K562 (cell line): ENCODE data around the gene HOXA5. TPM values are rescaled to one million over a fixed set of nuclear protein-coding genes. Genes with fewer than 3 reads are reported as not detected.

Experiments used
- ATAC-seq: fragments of 200-7000 bp; cut with Tn5 transposase; 3 replicates; pipeline ENCODE4 v1.9.1; 2020; ENCODE audit warnings: moderate library complexity
- BruUV-seq: library from RNA; stranded (reverse); fragments of 400-500 nt; replicated peaks from 2 replicates; lab custom pipeline; 2021; lab: Mats Ljungman, UMichigan
- CTCF ChIA-PET: fragments of 300-600 bp; formaldehyde crosslinking; extraction: SDS; loops from one replicate; lab custom pipeline; 2021; ENCODE audit warnings: low intra/inter-chr PET ratio; lab: Yijun Ruan, JAX
- POLR2A ChIA-PET: fragments of 300-600, 350-650 bp; sonication (Branson Sonifier 250); formaldehyde crosslinking; extraction: SDS; loops from one replicate; lab custom pipeline; 2021; ENCODE audit warnings: antibody characterized with exemption, inconsistent platforms; lab: Yijun Ruan, JAX
- DNase-seq, 4 experiments: peaks; one replicate each; pipeline versions ENCODE4 v3.0.0 to v3.0.0-alpha.2; 2011 to 2018; ENCODE audit warnings: low spot score in 3 of 4, mixed read lengths in 3 of 4; ENCODE audit errors: extremely low read depth in 1 of 4
- FAIRE-seq: peaks from 2 replicates; lab custom pipeline; 2011; peaks lifted over from hg19 to GRCh38; lab: Jason Lieb, UNC
- H2AFZ ChIP-seq: 2 replicates; pipeline ENCODE4 v1.6.0; 2011; ENCODE audit warnings: low read depth, low read length, control low read depth, inconsistent platforms
- H3K27ac ChIP-seq: fragments of 200-600 bp; 3 replicates; pipeline ENCODE4 v1.8.0; 2011; ENCODE audit warnings: low read depth, mild to moderate bottlenecking, control low read depth, inconsistent platforms, low read length, moderate library complexity, mixed read lengths; ENCODE audit errors: extremely low read depth
- H3K27me3 ChIP-seq, 2 experiments: fragments of 300-600 bp in 1 of 2; 2 replicates in 1 of 2; 3 replicates in 1 of 2; pipeline versions ENCODE4 v1.6.0 to v1.8.0; 2011; ENCODE audit warnings: inconsistent platforms in 2 of 2, low read length in 2 of 2, mild to moderate bottlenecking in 1 of 2, mixed read lengths in 1 of 2, moderate library complexity in 1 of 2; ENCODE audit not compliant: control insufficient read depth in 2 of 2, insufficient read depth in 2 of 2
- H3K36me3 ChIP-seq: fragments of 300-600 bp; 3 replicates; pipeline ENCODE4 v1.8.0; 2011; ENCODE audit warnings: mild to moderate bottlenecking, low read length, inconsistent platforms; ENCODE audit not compliant: control insufficient read depth, insufficient read depth
- H3K4me1 ChIP-seq, 2 experiments: fragments of 200-600 bp in 1 of 2; replicated peaks in 1 of 2; 2 replicates in 1 of 2; 3 replicates in 1 of 2; pipeline versions ENCODE4 v1.5.1 to v1.8.0; 2011; ENCODE audit warnings: inconsistent platforms in 2 of 2, low read length in 2 of 2, mild to moderate bottlenecking in 1 of 2, mixed read lengths in 1 of 2, moderate library complexity in 1 of 2; ENCODE audit not compliant: control insufficient read depth in 2 of 2, insufficient read depth in 2 of 2
- H3K4me2 ChIP-seq: 2 replicates; pipeline ENCODE4 v1.6.1; 2011; ENCODE audit warnings: low read length, control low read depth, inconsistent platforms, mixed read lengths; ENCODE audit not compliant: insufficient read depth
- H3K4me3 ChIP-seq: fragments of 200-600 bp; sonication (generic), shearing (Covaris generic); 2 replicates; pipeline ENCODE4 v1.5.1; 2016; ENCODE audit warnings: control low read depth, inconsistent platforms
- H3K79me2 ChIP-seq: fragments of 200-600 bp; 3 replicates; pipeline ENCODE4 v1.8.0; 2011; ENCODE audit warnings: low read length, inconsistent platforms; ENCODE audit not compliant: control insufficient read depth, insufficient read depth
- H3K9ac ChIP-seq, 2 experiments: 2 replicates each; pipeline versions ENCODE4 v1.6.0 to v1.6.1; 2011; ENCODE audit warnings: low read depth in 2 of 2, low read length in 2 of 2, control low read depth in 1 of 2, inconsistent platforms in 1 of 2, mild to moderate bottlenecking in 1 of 2, mixed read lengths in 1 of 2; ENCODE audit not compliant: insufficient read depth in 1 of 2
- H3K9me1 ChIP-seq: one replicate; pipeline ENCODE4 v1.6.0; 2011; ENCODE audit warnings: inconsistent platforms, mild to moderate bottlenecking, low read length, moderate library complexity; ENCODE audit not compliant: control insufficient read depth, insufficient read depth
- H3K9me3 ChIP-seq: replicated peaks from 2 replicates; pipeline ENCODE4 v1.5.1; 2011; ENCODE audit warnings: low read depth, low read length, inconsistent platforms; ENCODE audit not compliant: control insufficient read depth, insufficient read depth
- H4K20me1 ChIP-seq: replicated peaks from 2 replicates; pipeline ENCODE4 v1.6.1; 2011; ENCODE audit warnings: low read length, inconsistent platforms, mixed read lengths; ENCODE audit not compliant: control insufficient read depth, insufficient read depth
- ARID4B ChIP-seq: sonication (generic); formaldehyde crosslinking; IDR thresholded peaks from 2 replicates; pipeline ENCODE4 v1.8.0; 2022; ENCODE audit warnings: mild to moderate bottlenecking, missing genetic modification reagents
- CBFB ChIP-seq: sonication (generic); formaldehyde crosslinking; IDR thresholded peaks from 2 replicates; pipeline ENCODE4 v1.4.0; 2020; ENCODE audit warnings: mild to moderate bottlenecking, missing genetic modification reagents
- EP300 ChIP-seq: IDR thresholded peaks from 2 replicates; pipeline ENCODE4 v1.6.1; 2012; ENCODE audit warnings: low read length, improper control_type of control experiment
- EP400 ChIP-seq: fragments of 450-650 bp; IDR thresholded peaks from 2 replicates; pipeline ENCODE4 v1.6.1; 2017; ENCODE audit warnings: antibody characterized with exemption, mild to moderate bottlenecking, moderate library complexity
- FOXJ3 ChIP-seq: sonication (generic); formaldehyde crosslinking; IDR thresholded peaks from 2 replicates; pipeline ENCODE4 v1.4.0; 2020; ENCODE audit warnings: mild to moderate bottlenecking, missing genetic modification reagents
- GABPB1 ChIP-seq: sonication (generic); formaldehyde crosslinking; IDR thresholded peaks from 2 replicates; pipeline ENCODE4 v1.8.0; 2022; ENCODE audit warnings: mild to moderate bottlenecking, missing genetic modification reagents
- HBP1 ChIP-seq: fragments of 450-650 bp; formaldehyde crosslinking; IDR thresholded peaks from 2 replicates; pipeline ENCODE4 v1.4.0; 2022; ENCODE audit warnings: missing genetic modification characterization
- MTA2 ChIP-seq: fragments of 450-650 bp; IDR thresholded peaks from 2 replicates; pipeline ENCODE4 v1.6.1; 2016; ENCODE audit warnings: low read depth
- PURB ChIP-seq: sonication (generic); formaldehyde crosslinking; IDR thresholded peaks from 2 replicates; pipeline ENCODE4 v1.9.0; 2021; ENCODE audit warnings: low read depth, mild to moderate bottlenecking, missing genetic modification reagents
- SFPQ ChIP-seq: fragments of 200-400 bp; formaldehyde crosslinking; IDR thresholded peaks from 2 replicates; pipeline ENCODE4 v1.6.1; 2017; ENCODE audit warnings: mild to moderate bottlenecking, low read depth, low read length, moderate library complexity
- TAF15 ChIP-seq: fragments of 200-400 bp; formaldehyde crosslinking; IDR thresholded peaks from 2 replicates; pipeline ENCODE4 v1.6.1; 2017; ENCODE audit warnings: mild to moderate bottlenecking, low read depth, low read length, moderate library complexity
- ZNF3 ChIP-seq: fragments of 250-450 bp; sonication (Bioruptor Pico); IDR thresholded peaks from 2 replicates; pipeline ENCODE4 v1.5.0; 2021; ENCODE audit warnings: mild to moderate bottlenecking, moderate library complexity
- ZSCAN29 ChIP-seq: fragments of 450-650 bp; IDR thresholded peaks from 2 replicates; pipeline ENCODE4 v1.6.1; 2017
- WGBS: fragments of 100-300 bp; shearing (Covaris generic); methylation state at CpG from one replicate; pipeline ENCODE4 v1.1.6; 2016; ENCODE audit warnings: low coverage, mixed read lengths; ENCODE audit not compliant: insufficient coverage; ENCODE audit errors: missing lambda C conversion rate; 5-methylcytosine and 5-hydroxymethylcytosine counted together
- in situ Hi-C: fragments of 300-500 bp; cut with MboI; formaldehyde crosslinking; loops from 4 replicates; pipeline ENCODE4 v1.15.0; 2018; ENCODE audit warnings: inconsistent platforms, mixed read lengths
- intact Hi-C: fragments of 100-400 bp; cut with micrococcal nuclease; formaldehyde crosslinking; loops from 2 replicates; pipeline ENCODE4 v1.14.2; 2022
- polyA plus RNA-seq, 8 experiments: library from polyadenylated mRNA; depleted of rRNA in 4 of 8; stranded (reverse) in 5 of 8; unstranded in 3 of 8; fragments of >200 nt; fragmentation: Nextera tagmentation in 2 of 8; fragmentation: Illumina TruSeq in 1 of 8; extraction: Ambion mirVana in 2 of 8; extraction: Trizol in 1 of 8; gene quantifications; 2 replicates each; pipeline versions ENCODE4 v1.2.1 to v1.2.3, GENCODE V29; 2011 to 2014; ENCODE audit warnings: inconsistent platforms in 1 of 8, missing spikeins in 1 of 8
- total RNA-seq, 7 experiments: library from RNA; depleted of rRNA in 6 of 7; stranded (reverse); fragments of >200 nt in 6 of 7; fragmentation: Illumina TruSeq in 2 of 7; extraction: Trizol in 2 of 7; gene quantifications; 2 replicates each; pipeline versions ENCODE4 v1.2.1 to v1.2.3, GENCODE V29; 2011 to 2021; ENCODE audit warnings: low replicate concordance in 1 of 7

Gene HOXA5
- total and polyA plus RNA-seq, 9 of the 15 experiments (the other 6 are each of a cell fraction or from before 2014, with no cell fraction given): 0.13 TPM; not detected in 8

GRCh38 chr7:27144781-27145164 lies 1.3 kb upstream of the HOXA5 start:
- TF ChIP-seq MTA2 (no peak), GABPB1 (no peak), FOXJ3 (CRISPR knock-in tag) (no peak), SFPQ (no peak), TAF15 (no peak), EP300 (no peak), ZSCAN29 (no peak), HBP1 (no peak), CBFB (CRISPR knock-in tag) (no peak), ZNF3 (CRISPR knock-in tag) (no peak), PURB (CRISPR knock-in tag) (no peak), EP400 (no peak), ARID4B (CRISPR knock-in tag) (no peak)
- DNase-seq (no peak), ATAC-seq (no peak), FAIRE-seq (no peak)
- H3K9ac ChIP-seq: no peak overlapping the region
- no peaks in the 10 kb centered on the region for H3K36me3 ChIP-seq
- peaks cover 30 to 88% of the 10 kb centered on the region in 2 experiments for H3K27me3 ChIP-seq
- POLR2A ChIA-PET: interaction anchor here (0.7 kb wide), 1 partner anchor 469 kb away, joined by 4 read pairs; no protein-coding TSS in a partner anchor
- 13% methylated on average over 25 of the region's 31 CpGs for WGBS
- no peak overlapping the region for H3K27ac ChIP-seq
- no peak overlapping the region for H2AFZ ChIP-seq
- no peaks in the 10 kb centered on the region for H3K9me1 ChIP-seq
- no peak overlapping the region for H3K4me3 ChIP-seq
- H3K79me2 ChIP-seq: no peaks in the 10 kb centered on the region
- in situ Hi-C loops: loop anchor here (10.0 kb wide), 1 partner anchor 290 kb away; no protein-coding TSS in a partner anchor
- no TSS peak for BruUV-seq
- H3K4me1 ChIP-seq: peaks cover 0 to 14% of the 10 kb centered on the region in 2 experiments; a peak in 2 of 5 replicates
- CTCF ChIA-PET: no interaction called here
- no peaks in the 10 kb centered on the region for H4K20me1 ChIP-seq
- H3K4me2 ChIP-seq: no peak overlapping the region
- H3K9me3 ChIP-seq: no peaks in the 10 kb centered on the region
- intact Hi-C loops: no loop called here
